HG03095 (cell line): ENCODE measurements around the gene PLAC8L1.
"Not testable (repeated sequence)": the region's sequence is repeated elsewhere in the genome, so short reads cannot be mapped to it uniquely, and the experiment has no call there.

Source experiments
- ATAC-seq: cut with Tn5 transposase; IDR thresholded peaks from one replicate; pipeline ENCODE4 v1.9.1; 2021; ENCODE audit warnings: moderate library complexity; ENCODE audit not compliant: unreplicated experiment

The PLAC8L1 gene

GRCh38 chr5:146105477-146105876 is at the start of gene PLAC8L1:
TSS of gene PLAC8L1 (minus strand) at chr5:146105577. CDS start at chr5:146104311, 1,266 bp downstream.
- no peak for ATAC-seq

GRCh38 chr5:146151970-146152369 is 46.6 kb upstream of the PLAC8L1 start:
- no peak for ATAC-seq

- ATAC-seq: no peak
Measured at GRCh38 chr5:146137967-146138403, 32.6 kb upstream of the PLAC8L1 start.

DNA sequence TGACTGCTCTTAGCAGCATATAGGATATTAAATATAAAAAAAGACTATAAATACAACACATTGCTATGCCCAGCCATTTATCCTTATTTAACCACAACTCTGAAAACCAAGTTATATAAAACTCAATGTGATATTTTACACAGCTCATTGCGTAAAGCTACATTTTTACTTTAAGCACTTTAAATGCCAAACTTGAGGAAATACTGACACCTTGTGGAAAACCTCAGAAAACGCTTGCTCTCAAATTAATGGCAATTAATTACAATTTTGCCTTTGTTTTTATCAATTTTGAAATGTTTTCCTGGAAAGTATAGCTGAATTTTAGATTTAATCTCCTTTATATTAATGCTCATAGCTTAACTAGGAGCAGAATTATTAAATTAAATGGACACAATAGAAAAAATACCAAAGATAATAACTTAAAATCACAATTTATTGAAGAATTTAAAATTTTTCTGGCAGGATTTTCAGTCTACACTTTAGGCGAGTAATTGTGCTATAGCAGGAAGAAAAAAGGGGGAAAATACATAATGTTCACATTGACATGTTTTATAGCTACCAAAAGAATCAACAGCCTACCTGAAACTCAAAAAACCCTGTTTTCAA is 25.2 kb upstream of the PLAC8L1 start:
- no peak for ATAC-seq

DNA sequence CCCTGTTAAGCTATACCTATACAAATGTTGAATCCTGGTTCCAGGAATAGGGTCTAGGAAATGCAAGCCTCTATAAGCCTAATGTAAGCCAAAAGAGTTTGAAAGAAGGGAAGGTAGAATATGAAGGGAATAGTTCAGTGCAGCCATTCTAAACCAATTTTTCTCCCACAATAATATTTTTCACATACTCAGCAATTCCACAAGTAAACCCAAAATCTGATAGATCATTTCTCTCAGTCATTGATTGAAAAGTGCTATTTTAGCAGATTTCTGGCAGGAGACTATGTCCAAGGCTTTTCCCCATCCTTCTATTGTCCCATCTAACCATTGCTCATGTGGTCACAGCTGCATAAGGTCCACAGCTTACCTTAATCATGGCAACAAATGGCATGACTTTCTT is 20.7 kb upstream of the PLAC8L1 start:
- ATAC-seq: no peak

- no peak for ATAC-seq
Measured at GRCh38 chr5:146124580-146124979, 19.2 kb upstream of the PLAC8L1 start.

GRCh38 chr5:146121451-146121850 is 16.1 kb upstream of the PLAC8L1 start:
- ATAC-seq: not testable (repeated sequence)

GRCh38 chr5:146118322-146118721 is 12.9 kb upstream of the PLAC8L1 start:
- ATAC-seq: no peak

DNA sequence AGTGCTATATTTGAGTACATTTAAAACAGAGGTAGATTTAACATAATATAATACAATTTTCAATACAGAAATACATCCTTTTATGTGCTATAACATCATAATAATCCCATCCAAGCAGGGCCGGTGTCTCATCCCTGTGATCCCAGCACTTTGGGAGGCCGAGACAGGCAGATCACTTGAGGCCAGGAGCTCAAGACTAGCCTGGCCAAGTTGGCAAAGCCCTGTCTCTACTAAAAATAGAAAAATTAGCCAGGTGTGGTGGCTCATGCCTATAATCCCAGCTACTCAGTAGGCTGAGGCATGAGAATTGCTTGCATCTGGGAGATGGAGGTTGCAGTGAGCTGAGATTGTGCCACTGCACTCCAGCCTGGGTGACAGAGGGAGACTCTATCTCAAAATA is 11.8 kb upstream of the PLAC8L1 start:
- ATAC-seq: not testable (repeated sequence)

- no peak for ATAC-seq
Measured at GRCh38 chr5:146116361-146116760, 11.0 kb upstream of the PLAC8L1 start.

- ATAC-seq: no peak
Measured at GRCh38 chr5:146112476-146112875, 7.1 kb upstream of the PLAC8L1 start.

DNA sequence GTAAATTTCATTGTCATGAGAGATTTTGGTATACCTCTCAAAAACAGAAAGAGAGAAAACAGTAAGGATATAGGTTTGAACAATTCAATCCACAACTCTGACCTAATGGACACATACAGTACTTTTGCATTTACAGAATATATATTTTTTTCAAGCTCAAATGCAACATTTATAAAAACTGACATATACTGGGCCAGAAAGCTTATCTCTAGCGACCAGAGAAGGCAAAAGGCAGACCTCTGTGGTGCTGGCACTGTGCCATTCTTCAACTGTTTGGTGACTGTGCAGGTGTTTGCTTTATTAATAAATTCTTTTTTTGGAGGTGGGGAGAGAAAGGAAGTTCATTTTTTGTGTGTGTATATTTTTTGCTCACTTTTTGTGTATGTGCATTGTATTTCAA is 6.0 kb upstream of the PLAC8L1 start:
- no peak for ATAC-seq

GRCh38 chr5:146109379-146109778 is 4.0 kb upstream of the PLAC8L1 start:
- ATAC-seq: no peak

DNA sequence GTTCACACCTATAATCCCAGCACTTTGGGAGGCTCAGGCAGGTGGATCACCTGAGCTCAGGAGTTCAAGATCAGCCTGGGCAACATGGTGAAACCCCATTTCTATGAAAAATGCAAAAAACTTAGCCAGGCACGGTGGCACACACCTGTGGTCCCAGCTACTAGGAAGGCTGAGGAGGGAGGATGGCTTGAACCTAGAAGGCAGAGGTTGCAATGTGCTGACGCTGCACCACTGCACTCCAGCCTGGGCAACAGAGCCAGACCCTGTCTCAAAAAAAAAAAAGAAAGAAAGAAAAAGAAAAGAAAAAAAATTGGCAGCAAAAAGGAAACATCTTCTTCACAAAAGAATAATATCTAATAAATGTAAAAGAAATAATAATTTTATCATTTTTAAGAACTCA is 3.5 kb upstream of the PLAC8L1 start:
- not testable (repeated sequence) for ATAC-seq

- ATAC-seq: no peak
Measured at GRCh38 chr5:146107901-146108300, 2.5 kb upstream of the PLAC8L1 start.

GRCh38 chr5:146103594-146103993 is 1.8 kb downstream of the PLAC8L1 start:
- no peak for ATAC-seq

DNA sequence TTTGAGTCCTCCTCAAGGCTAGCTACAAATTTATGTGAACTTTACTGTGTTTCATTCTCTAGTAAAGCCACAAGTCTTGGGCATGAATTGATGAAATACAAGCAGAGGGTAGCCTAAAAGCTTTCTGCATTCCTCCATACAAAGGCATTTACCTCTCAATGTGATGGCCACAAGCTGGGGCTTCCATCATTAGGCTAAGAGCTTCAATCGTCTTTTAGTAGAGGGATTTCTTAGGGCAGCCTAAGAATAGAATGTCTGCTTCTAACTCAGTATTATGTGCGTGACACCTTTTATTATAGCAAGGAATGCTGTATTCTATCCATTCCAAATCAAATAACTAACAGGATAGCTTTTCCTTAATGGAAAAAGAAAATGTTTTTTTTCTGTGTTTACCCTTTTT is 3.7 kb downstream of the PLAC8L1 start:
- no peak for ATAC-seq

DNA sequence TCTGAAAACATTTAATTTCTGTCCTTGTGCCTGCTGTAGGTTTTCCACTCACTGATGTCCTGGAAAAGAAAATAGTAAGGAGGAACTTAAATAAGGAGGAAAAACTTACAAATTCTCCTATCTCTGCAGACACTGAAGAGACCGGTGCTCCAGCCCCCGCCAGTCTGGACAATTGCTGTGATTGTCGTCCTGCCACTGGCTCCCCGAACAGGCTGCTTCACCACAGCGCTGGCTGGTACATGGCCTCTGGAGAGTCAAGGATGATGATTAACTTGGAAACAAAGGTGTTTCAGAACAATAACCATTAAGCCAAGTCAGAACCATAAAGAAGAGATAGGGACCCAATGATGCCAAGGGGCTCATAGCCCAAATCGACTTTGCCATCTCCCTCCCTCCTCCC is 7.3 kb downstream of the PLAC8L1 start:
- no peak for ATAC-seq

- ATAC-seq: no peak
Measured at GRCh38 chr5:146091881-146092280, 13.5 kb downstream of the PLAC8L1 start.

DNA sequence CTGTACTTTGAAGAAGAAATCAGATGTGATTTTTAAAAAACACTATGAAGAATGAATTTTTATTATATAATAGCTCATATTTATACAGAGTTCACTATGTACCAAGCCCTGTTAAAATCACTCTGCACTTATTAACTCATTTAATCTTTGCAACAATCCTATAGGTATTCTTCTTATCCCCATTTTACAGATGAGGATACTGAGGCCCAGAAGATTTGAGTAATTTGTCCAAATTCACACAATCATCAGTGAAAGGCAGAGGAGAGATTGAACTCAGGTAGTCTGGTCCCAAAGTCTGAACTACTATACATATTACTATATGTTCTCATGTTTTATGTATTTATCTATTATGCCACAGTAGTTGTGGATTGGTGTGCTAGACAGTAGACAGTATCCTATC is 16.1 kb downstream of the PLAC8L1 start:
- ATAC-seq: no peak

DNA sequence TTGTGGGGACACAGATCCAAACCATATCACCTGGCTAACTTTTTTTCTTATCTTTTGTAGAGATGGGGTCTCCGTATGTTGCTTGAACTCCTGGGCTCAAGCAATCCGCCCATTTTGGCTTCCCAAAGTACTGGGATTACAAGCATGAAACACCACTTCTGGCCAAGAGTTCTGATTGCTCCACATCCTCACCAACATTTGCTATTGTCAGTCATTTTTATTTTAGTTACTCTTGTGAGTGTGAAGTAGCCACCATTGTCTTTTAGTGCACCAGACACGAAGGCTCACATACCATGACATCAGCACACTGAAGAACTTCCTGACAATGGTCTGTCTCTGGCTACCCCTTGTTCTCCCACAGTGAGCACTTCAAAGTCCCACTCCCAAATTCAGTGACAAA is 17.3 kb downstream of the PLAC8L1 start:
- ATAC-seq: no peak

DNA sequence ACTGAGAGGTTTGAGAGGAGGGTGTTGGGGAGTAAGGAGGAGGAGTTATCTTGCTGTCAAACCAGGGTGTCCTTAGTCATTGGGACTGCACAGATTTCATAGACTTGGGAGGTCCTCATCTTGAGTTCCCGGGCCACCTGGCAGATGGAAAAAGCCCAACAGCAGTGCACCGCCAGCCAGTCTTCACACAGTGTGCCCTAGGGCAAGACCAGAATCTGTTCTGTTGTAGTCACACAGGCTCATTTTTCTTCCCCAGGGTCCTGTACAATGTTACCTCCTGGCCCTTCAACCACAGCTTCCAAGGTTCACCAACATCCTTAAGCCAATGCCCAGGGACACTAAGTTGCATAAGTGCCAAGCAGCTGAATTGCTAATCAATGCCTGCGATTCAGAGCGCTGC is 21.0 kb downstream of the PLAC8L1 start:
- no peak for ATAC-seq

- ATAC-seq: peak; percentile 90
Measured at GRCh38 chr5:146082798-146083197, 22.6 kb downstream of the PLAC8L1 start.
